Endothelial cell of umbilical vein (primary cell): Measurements from ENCODE around the gene ELP6. TPM values are rescaled to one million over a fixed set of nuclear protein-coding genes. Genes with fewer than 3 reads are reported as not detected.
"Not testable (repeated sequence)": the region's sequence is repeated elsewhere in the genome, so short reads cannot be mapped to it uniquely, and the experiment has no call there.

Source experiments
- BruUV-seq: library from RNA; stranded (reverse); fragments of 400-500 nt; replicated peaks from 2 replicates; lab custom pipeline; 2021; lab: Mats Ljungman, UMichigan
- CTCF ChIA-PET: fragments of 300-600, 350-600 bp; sonication (Branson Sonifier 250); formaldehyde crosslinking; loops from one replicate; lab custom pipeline; 2021; ENCODE audit warnings: antibody characterized with exemption, inconsistent platforms; lab: Charles Lee
- POLR2A ChIA-PET: fragments of 300-600, 350-600 bp; sonication (Branson Sonifier 250); formaldehyde crosslinking; loops from one replicate; lab custom pipeline; 2021; ENCODE audit warnings: antibody characterized with exemption, inconsistent platforms; lab: Charles Lee
- DNase-seq: peaks from one replicate; pipeline ENCODE4 v3.0.0-alpha.2; 2011; ENCODE audit warnings: low read depth, low spot score
- FAIRE-seq: peaks from 2 replicates; lab custom pipeline; 2011; peaks lifted over from hg19 to GRCh38; lab: Jason Lieb, UNC
- H2AFZ ChIP-seq: 2 replicates; pipeline ENCODE4 v1.6.0; 2012; ENCODE audit warnings: low read depth, low read length, control low read depth, inconsistent platforms
- H3K27ac ChIP-seq: 2 replicates; pipeline ENCODE4 v1.5.1; 2011; ENCODE audit warnings: low read depth, mild to moderate bottlenecking, control low read depth, low read length, moderate library complexity; ENCODE audit not compliant: insufficient read depth
- H3K27me3 ChIP-seq, 2 experiments: 2 replicates each; pipeline versions ENCODE4 v1.6.0 to v1.6.1; 2011; ENCODE audit warnings: low read length in 2 of 2, mixed read lengths in 1 of 2; ENCODE audit not compliant: control insufficient read depth in 2 of 2, insufficient read depth in 2 of 2
- H3K36me3 ChIP-seq, 2 experiments: 2 replicates in 1 of 2; 3 replicates in 1 of 2; pipeline ENCODE4 v1.5.1; 2011; ENCODE audit warnings: low read length in 2 of 2, mild to moderate bottlenecking in 1 of 2, moderate library complexity in 1 of 2; ENCODE audit not compliant: control insufficient read depth in 2 of 2, insufficient read depth in 2 of 2; ENCODE audit errors: extremely low read depth in 1 of 2
- H3K4me1 ChIP-seq: 3 replicates; pipeline ENCODE4 v1.5.1; 2011; ENCODE audit warnings: mild to moderate bottlenecking, low read length; ENCODE audit not compliant: control insufficient read depth, insufficient read depth; ENCODE audit errors: extremely low read depth
- H3K4me2 ChIP-seq: 2 replicates; pipeline ENCODE4 v1.6.1; 2011; ENCODE audit warnings: low read length, control low read depth, mixed read lengths; ENCODE audit not compliant: insufficient read depth
- H3K4me3 ChIP-seq, 3 experiments: fragments of 200-600 bp in 1 of 3; sonication (generic), shearing (Covaris generic) in 1 of 3; replicated peaks in 1 of 3; 2 replicates each; pipeline ENCODE4 v1.5.1; 2011 to 2016; ENCODE audit warnings: control low read depth in 3 of 3, low read length in 3 of 3, mild to moderate bottlenecking in 2 of 3, inconsistent platforms in 1 of 3, low read depth in 1 of 3, moderate library complexity in 1 of 3; ENCODE audit not compliant: insufficient read depth in 1 of 3
- H3K79me2 ChIP-seq: 2 replicates; pipeline ENCODE4 v1.6.0; 2012; ENCODE audit warnings: low read length, inconsistent platforms; ENCODE audit not compliant: control insufficient read depth, insufficient read depth
- H3K9ac ChIP-seq: replicated peaks from 2 replicates; pipeline ENCODE3; 2011; ENCODE audit warnings: low read length, control low read depth; ENCODE audit not compliant: insufficient read depth; ENCODE audit errors: extremely low read depth
- H3K9me1 ChIP-seq: replicated peaks from 3 replicates; pipeline ENCODE4 v1.6.0; 2011; ENCODE audit warnings: mild to moderate bottlenecking, low read length; ENCODE audit not compliant: control insufficient read depth, insufficient read depth; ENCODE audit errors: extremely low read depth
- H3K9me3 ChIP-seq: replicated peaks from 2 replicates; pipeline ENCODE4 v1.5.1; 2012; ENCODE audit warnings: low read length, inconsistent platforms; ENCODE audit not compliant: control insufficient read depth, insufficient read depth
- H4K20me1 ChIP-seq: replicated peaks from 2 replicates; pipeline ENCODE3; 2011; ENCODE audit warnings: mild to moderate bottlenecking, low read length; ENCODE audit not compliant: control insufficient read depth, insufficient read depth; ENCODE audit errors: extremely low read depth
- CTCF ChIP-seq, 2 donors: IDR thresholded peaks; 1 replicate in 1 of 2; 2 replicates in 1 of 2; pipeline ENCODE4 v1.5.1; 2011; ENCODE audit warnings: low read length in 2 of 2, mild to moderate bottlenecking in 2 of 2, moderate library complexity in 2 of 2, control low read depth in 1 of 2, inconsistent platforms in 1 of 2, low read depth in 1 of 2; ENCODE audit not compliant: insufficient read depth in 1 of 2; ENCODE audit errors: extremely low read depth in 1 of 2
- EZH2 ChIP-seq: IDR thresholded peaks from 2 replicates; pipeline ENCODE4 v1.6.1; 2012; ENCODE audit warnings: borderline replicate concordance, low read depth, mild to moderate bottlenecking, moderate library complexity, low read length, inconsistent platforms; ENCODE audit not compliant: severe bottlenecking
- FOS ChIP-seq: IDR thresholded peaks from 2 replicates; pipeline ENCODE4 v1.6.1; 2011; ENCODE audit warnings: mild to moderate bottlenecking, low read length, moderate library complexity, borderline replicate concordance; ENCODE audit not compliant: insufficient read depth
- MYC ChIP-seq: IDR thresholded peaks from one replicate; pipeline ENCODE4 v1.6.1; 2011; ENCODE audit warnings: mild to moderate bottlenecking, low read depth, low read length
- POLR2A ChIP-seq: IDR thresholded peaks from 2 replicates; pipeline ENCODE4 v1.6.1; 2012; ENCODE audit warnings: low read depth, mild to moderate bottlenecking, control low read depth, low read length
- dilution Hi-C: fragments of 300-500 bp; cut with MboI; formaldehyde crosslinking; loops from one replicate; pipeline ENCODE4 v1.15.0; 2019; ENCODE audit warnings: low sequenced_read_pairs; ENCODE audit not compliant: extremely low pct_ligation_motif_present
- intact Hi-C: fragments of 100-400 bp; cut with micrococcal nuclease; formaldehyde crosslinking; loops from one replicate; pipeline ENCODE4 v1.10.0; 2022
- polyA plus RNA-seq, 4 experiments: library from polyadenylated mRNA; depleted of rRNA in 3 of 4; stranded (reverse) in 3 of 4; unstranded in 1 of 4; fragments of >200 nt; gene quantifications; 2 replicates each; pipeline versions ENCODE4 v1.2.1 to v1.2.3, GENCODE V29; 2011 to 2012; ENCODE audit warnings: missing spikeins in 1 of 4
- total RNA-seq: library from RNA; stranded (reverse); gene quantifications from 2 replicates; pipeline ENCODE4 v1.2.3, GENCODE V29; 2021
- TF ChIP-seq, protein P1 (sequence below): IDR thresholded peaks from 2 replicates; pipeline ENCODE4 v1.6.1; 2011; ENCODE audit not compliant: insufficient read depth, insufficient read length

ELP6 gene
- total and polyA plus RNA-seq, 2 donors (not counting 3 experiments of a cell fraction or from before 2014, with no cell fraction given): 48.1 to 91.0 TPM

DNA sequence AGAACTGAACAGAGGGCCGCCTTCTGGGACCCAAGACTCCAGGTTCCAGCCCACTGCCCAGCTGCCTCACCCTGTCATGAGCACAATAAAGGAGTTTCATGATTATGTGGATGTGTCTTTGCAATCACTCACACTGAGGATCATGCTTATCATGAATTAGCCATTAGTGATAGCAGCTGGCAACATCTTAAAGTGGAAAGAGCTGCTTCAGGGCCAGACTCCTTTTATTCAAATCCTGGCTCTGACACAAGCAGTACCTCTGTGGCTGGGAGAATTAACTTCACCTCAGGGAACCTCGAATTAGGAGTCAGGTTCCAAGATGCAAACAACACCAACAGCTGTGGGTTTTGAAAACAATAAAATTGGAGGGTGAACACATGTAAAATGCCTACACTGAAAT is 31.1 kb downstream of the ELP6 start:
- Histone ChIP-seq H3K9me3 (no peaks in the 10 kb centered on the region), H3K79me2 (no peaks in the 10 kb centered on the region), H3K27me3 (no peaks in the 10 kb centered on the region), H2AFZ (no peak overlapping the region), H3K9ac (no peak overlapping the region), H3K36me3 (no peaks in the 10 kb centered on the region), H3K4me2 (no peak overlapping the region), H3K27ac (no peak overlapping the region), H3K4me1 (no peaks in the 10 kb centered on the region), H3K4me3 (no peak overlapping the region), H3K9me1 (no peaks in the 10 kb centered on the region), H4K20me1 (no peaks in the 10 kb centered on the region)
- ChIA-PET CTCF (interaction anchor here (0.7 to 1.5 kb wide), 3 partner anchors 9 to 25 kb away, joined by 3 to 4 read pairs (median 3); no protein-coding TSS in a partner anchor), POLR2A (no interaction called here)
- dilution Hi-C loops (no loop called here), intact Hi-C loops (no loop called here)
- no TSS peak for BruUV-seq
- no peak for FAIRE-seq
- no peak for DNase-seq
- TF ChIP-seq EZH2: no peak
- no peak for TF ChIP-seq CTCF (IDR thresholded peaks at IDR 0.05; ENCODE audit: extremely low read depth in 1 of 2, insufficient read depth in 1 of 2, low read depth in 1 of 2, low read length in 2 of 2)
- no peak for TF ChIP-seq POLR2A
- no peak for TF ChIP-seq FOS
- TF ChIP-seq MYC: no peak
- TF ChIP-seq, protein P1, sequence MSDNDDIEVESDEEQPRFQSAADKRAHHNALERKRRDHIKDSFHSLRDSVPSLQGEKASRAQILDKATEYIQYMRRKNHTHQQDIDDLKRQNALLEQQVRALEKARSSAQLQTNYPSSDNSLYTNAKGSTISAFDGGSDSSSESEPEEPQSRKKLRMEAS: no peak

DNA sequence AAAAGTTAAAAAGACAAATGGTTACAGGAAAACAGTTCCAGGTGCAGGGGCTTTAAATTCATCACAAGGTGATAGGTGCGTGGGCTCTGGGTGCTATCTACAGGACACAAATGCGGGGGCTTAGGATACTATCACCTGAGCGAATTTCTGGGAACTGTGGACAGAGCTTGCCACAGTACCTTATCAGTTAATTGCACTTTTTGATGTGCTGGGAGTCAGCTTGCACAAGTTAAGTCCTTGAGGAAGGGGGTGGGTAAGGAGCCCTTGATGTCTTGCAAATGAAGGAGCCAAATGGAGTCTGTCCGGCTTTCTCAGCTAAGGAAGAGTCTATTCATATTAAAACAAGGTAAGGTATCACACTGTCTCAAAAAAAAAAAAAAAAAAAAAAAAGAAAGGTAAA is 31.7 kb downstream of the ELP6 start:
- H3K9ac ChIP-seq, H3K9me3 ChIP-seq, H3K27ac ChIP-seq, POLR2A ChIA-PET, BruUV-seq, H2AFZ ChIP-seq, H3K36me3 ChIP-seq, DNase-seq, H3K4me2 ChIP-seq, H3K79me2 ChIP-seq, H4K20me1 ChIP-seq, dilution Hi-C loops, intact Hi-C loops, H3K27me3 ChIP-seq, FAIRE-seq, H3K9me1 ChIP-seq, H3K4me1 ChIP-seq, H3K4me3 ChIP-seq: not testable (repeated sequence)
- CTCF ChIA-PET: interaction anchor here (1.1 to 1.5 kb wide), 2 partner anchors 10 to 19 kb away, joined by 3 to 4 read pairs; no protein-coding TSS in a partner anchor

GRCh38 chr3:47480267-47480666 is 33.2 kb downstream of the ELP6 start:
- intact Hi-C loops, DNase-seq, FAIRE-seq: not testable (repeated sequence)

More at GRCh38 chr3:47480267-47480666, 33.2 kb downstream of the ELP6 start:
- H3K27me3 ChIP-seq, H3K4me2 ChIP-seq, BruUV-seq, H3K4me3 ChIP-seq, H3K9ac ChIP-seq, H2AFZ ChIP-seq, dilution Hi-C loops, H3K9me3 ChIP-seq, H3K79me2 ChIP-seq, H4K20me1 ChIP-seq, H3K36me3 ChIP-seq, H3K9me1 ChIP-seq, H3K27ac ChIP-seq, POLR2A ChIA-PET, H3K4me1 ChIP-seq: not testable (repeated sequence)
- CTCF ChIA-PET: interaction anchor here (1.0 kb wide), 1 partner anchor 59 kb away, joined by 3 read pairs; no protein-coding TSS in a partner anchor
